ENCODE results near the gene FHIT. TPM values are rescaled to one million over a fixed set of nuclear protein-coding genes. Genes with fewer than 3 reads are reported as not detected.

The FHIT gene
- total RNA-seq, 1 donor from 2014 or later: 11.5 TPM

GRCh38 chr3:60000311-60001105 lies 1250.7 kb downstream of the FHIT start:
- TF ChIP-seq, protein P1, sequence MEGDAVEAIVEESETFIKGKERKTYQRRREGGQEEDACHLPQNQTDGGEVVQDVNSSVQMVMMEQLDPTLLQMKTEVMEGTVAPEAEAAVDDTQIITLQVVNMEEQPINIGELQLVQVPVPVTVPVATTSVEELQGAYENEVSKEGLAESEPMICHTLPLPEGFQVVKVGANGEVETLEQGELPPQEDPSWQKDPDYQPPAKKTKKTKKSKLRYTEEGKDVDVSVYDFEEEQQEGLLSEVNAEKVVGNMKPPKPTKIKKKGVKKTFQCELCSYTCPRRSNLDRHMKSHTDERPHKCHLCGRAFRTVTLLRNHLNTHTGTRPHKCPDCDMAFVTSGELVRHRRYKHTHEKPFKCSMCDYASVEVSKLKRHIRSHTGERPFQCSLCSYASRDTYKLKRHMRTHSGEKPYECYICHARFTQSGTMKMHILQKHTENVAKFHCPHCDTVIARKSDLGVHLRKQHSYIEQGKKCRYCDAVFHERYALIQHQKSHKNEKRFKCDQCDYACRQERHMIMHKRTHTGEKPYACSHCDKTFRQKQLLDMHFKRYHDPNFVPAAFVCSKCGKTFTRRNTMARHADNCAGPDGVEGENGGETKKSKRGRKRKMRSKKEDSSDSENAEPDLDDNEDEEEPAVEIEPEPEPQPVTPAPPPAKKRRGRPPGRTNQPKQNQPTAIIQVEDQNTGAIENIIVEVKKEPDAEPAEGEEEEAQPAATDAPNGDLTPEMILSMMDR (IDR thresholded peaks at IDR 0.05; ENCODE audit: insufficient read depth, low read length, poor library complexity, severe bottlenecking): no peak
- no peaks in the 10 kb centered on the region for H3K36me3 ChIP-seq (ENCODE audit: control insufficient read depth, insufficient read depth, low read length)

DNA sequence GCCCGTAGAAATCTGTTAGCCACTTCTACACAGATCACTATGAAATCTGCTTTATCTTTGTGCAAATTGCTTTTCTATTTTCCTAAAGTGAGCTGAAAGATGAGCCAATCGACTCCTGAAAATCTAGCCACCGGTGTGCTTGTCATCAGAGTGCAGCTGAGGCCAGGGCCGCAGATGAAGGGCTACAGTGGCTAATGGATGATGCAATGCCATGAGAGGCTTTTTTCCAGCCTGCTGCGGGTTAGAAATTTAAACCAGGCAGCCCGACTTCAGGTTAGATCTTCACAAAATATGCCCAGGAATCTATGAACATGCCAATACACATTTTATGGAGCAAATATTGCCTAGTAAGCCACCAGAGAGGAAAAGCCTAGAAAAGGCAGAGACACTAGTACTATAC lies 1253.2 kb downstream of the FHIT start:
- DNase-seq (ENCODE audit: low read depth): no peak
- TF ChIP-seq, protein P1 (IDR thresholded peaks at IDR 0.05; ENCODE audit: insufficient read depth, low read length, poor library complexity, severe bottlenecking): no peak
- H3K4me3 ChIP-seq (ENCODE audit: low read depth, low read length): no peak overlapping the region
- H3K27me3 ChIP-seq (ENCODE audit: control insufficient read depth, insufficient read depth, low read length): no peaks in the 10 kb centered on the region
- no peaks in the 10 kb centered on the region for H3K36me3 ChIP-seq (ENCODE audit: control insufficient read depth, insufficient read depth, low read length)

More at GRCh38 chr3:60000311-60001105, 1250.7 kb downstream of the FHIT start:
- DNase-seq (ENCODE audit: low read depth): no peak
- Histone ChIP-seq H3K27me3 (ENCODE audit: control insufficient read depth, insufficient read depth, low read length) (no peaks in the 10 kb centered on the region), H3K4me3 (ENCODE audit: low read depth, low read length) (no peak overlapping the region)

DNA sequence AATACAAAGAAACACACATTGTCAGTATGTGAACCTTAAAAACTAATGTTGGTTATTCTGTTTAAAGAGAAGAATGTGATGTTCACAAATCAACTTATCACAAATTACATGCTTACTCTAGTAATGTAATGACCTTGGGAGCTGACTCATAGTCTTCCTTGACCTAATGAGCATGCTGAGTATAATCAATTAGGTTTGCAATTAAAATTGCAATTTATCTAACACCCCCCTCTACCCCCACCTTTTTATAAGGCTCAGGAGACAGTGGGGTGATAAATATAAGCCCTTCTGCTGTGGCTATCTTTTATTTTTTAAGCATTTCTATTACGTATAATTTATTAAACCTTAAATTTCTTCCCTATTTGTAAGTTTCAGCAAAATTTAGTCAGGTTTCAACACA lies 1253.7 kb downstream of the FHIT start:
- no peak for DNase-seq (ENCODE audit: low read depth)
- Histone ChIP-seq H3K36me3 (ENCODE audit: control insufficient read depth, insufficient read depth, low read length) (no peaks in the 10 kb centered on the region), H3K4me3 (ENCODE audit: low read depth, low read length) (no peak overlapping the region), H3K27me3 (ENCODE audit: control insufficient read depth, insufficient read depth, low read length) (no peaks in the 10 kb centered on the region)
- TF ChIP-seq, protein P1 (IDR thresholded peaks at IDR 0.05; ENCODE audit: insufficient read depth, low read length, poor library complexity, severe bottlenecking): no peak

GRCh38 chr3:59996056-59996455 lies 1255.2 kb downstream of the FHIT start:
- TF ChIP-seq, protein P1 (IDR thresholded peaks at IDR 0.05; ENCODE audit: insufficient read depth, low read length, poor library complexity, severe bottlenecking): no peak
- DNase-seq (ENCODE audit: low read depth): no peak
- H3K36me3 ChIP-seq (ENCODE audit: control insufficient read depth, insufficient read depth, low read length): no peaks in the 10 kb centered on the region
- no peak overlapping the region for H3K4me3 ChIP-seq (ENCODE audit: low read depth, low read length)
- H3K27me3 ChIP-seq (ENCODE audit: control insufficient read depth, insufficient read depth, low read length): no peaks in the 10 kb centered on the region

DNA sequence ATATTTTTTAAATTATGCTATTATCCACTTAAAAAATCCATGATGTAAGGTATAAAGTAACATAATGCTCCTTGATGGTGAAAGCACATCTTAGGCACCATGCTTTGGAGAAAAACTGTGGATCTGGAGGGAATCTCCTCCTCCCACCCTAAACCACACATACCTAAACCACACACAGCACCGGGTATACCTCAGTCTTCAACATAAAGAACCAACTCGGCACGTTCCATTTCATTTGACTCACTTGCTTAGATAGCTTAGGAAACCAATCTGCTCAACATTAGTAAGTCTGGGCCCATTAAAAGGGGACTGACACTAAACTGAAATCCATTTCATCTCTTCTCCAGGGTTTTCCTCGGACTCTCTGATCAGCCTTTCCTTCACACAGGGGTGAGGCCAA lies 1255.7 kb downstream of the FHIT start:
- H3K36me3 ChIP-seq (ENCODE audit: control insufficient read depth, insufficient read depth, low read length): no peaks in the 10 kb centered on the region
- no peak overlapping the region for H3K4me3 ChIP-seq (ENCODE audit: low read depth, low read length)
- H3K27me3 ChIP-seq (ENCODE audit: control insufficient read depth, insufficient read depth, low read length): no peaks in the 10 kb centered on the region

More for the DNA sequence above, 1255.7 kb downstream of the FHIT start:
- no peak for DNase-seq (ENCODE audit: low read depth)
- TF ChIP-seq, protein P1 (IDR thresholded peaks at IDR 0.05; ENCODE audit: insufficient read depth, low read length, poor library complexity, severe bottlenecking): no peak

Data from kidney epithelial cell (primary cell).